GM18858 (cell line): ENCODE data around the gene ST6GALNAC5.
"Not testable (repeated sequence)": the region's sequence is repeated elsewhere in the genome, so short reads cannot be mapped to it uniquely, and the experiment has no call there.

ENCODE experiments used
- ATAC-seq: cut with Tn5 transposase; IDR thresholded peaks from one replicate; pipeline ENCODE4 v1.9.1; 2021; ENCODE audit not compliant: unreplicated experiment

Gene ST6GALNAC5

DNA sequence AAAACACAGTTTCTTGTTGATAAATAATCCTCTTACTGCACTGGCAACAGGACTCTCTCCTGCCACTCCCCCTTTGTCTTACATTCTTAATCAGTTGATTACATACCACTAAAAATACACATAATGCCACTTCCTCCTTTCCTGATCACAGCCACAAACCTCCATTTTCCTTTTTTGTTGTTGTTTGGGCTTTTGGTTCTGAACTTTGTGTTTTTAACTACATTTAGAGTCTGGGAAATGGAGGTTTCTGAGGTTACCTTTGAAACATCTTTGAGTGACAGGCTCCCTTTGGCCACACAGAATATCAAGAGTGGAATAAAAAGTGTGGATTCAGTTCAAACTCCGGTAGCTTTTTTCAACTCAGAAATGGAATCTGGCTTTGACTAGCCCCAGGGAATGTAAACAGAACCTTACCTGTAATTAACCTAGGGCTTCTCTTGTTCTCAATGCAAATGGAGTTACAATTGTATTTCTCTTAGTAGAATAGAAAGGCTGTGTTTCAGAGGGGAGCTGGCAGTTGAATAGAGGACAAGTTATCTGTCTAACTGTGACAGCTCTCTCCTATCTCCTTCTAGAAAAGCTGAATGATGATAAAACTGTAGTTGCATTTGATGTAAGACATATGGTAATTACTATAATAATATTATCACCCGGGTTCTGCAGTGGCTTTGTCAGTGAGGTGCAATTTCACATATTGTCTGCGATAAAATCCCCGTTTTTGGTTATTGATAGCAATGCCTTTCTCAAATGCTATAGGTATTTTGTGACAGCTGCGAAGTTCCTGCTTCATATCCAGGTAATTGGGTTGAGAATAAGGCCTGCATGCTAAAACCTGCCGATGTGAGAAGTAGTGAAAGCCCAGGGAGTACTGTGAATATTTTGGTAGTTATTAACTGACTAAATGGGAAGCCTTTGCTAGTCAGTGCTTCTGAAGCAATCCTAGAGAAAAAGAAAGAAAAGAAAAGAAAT lies 66.9 kb downstream of the ST6GALNAC5 start:
- no peak for ATAC-seq

DNA sequence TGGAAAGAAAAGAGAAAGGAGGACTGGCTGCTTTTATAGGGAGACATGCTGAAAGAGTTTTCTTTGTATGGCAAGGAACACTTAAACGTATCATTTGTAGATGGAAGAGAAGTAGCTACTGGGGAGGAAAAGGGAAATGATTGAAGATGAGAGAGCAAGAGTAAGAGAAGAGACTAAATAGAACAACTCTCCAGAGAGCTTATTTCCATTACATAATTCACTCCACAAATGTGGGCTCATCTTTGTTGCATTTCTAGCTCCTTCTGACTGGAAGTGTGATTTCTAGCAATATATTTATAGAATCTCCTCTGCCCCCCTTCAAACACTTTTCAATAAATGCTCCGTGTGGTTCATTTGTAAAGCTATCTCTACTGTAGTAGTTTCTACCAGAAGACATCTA lies 71.0 kb downstream of the ST6GALNAC5 start:
- ATAC-seq: no peak

DNA sequence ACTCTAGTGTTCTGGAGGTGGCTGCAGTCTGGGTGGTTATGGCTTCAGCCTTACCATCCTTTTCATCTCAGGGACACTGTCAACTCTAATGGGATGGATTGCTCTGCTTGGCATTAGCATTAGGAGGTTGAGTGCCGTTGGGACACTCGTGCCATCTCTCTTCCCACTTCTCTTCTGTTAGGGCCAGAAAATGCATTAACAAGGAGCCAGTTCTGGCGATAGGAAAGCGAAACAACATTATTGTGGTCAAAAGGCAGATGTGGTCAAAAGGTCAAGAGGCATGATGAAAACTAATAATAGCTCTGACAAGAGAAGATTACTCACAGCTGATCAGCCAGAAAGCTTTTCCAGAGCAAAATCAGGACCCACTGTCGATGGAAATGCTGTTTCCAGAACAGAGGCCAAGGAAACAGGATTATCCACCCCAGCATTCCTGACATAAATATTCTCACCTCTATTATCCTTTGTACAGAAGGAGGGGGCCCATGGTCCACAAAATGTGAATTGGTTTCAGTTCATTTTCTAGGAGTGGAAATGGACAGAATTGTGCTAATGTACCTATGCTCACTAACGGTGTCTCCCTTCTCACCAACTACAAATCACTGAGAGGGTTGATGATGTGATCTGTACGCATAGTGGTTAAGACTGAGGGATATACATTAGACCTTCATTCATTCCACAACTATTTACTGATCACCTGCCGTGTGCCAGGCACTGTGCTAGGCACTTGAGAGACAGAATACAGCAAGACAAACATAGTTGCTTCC lies 72.0 kb downstream of the ST6GALNAC5 start:
- peak; percentile 76 for ATAC-seq

DNA sequence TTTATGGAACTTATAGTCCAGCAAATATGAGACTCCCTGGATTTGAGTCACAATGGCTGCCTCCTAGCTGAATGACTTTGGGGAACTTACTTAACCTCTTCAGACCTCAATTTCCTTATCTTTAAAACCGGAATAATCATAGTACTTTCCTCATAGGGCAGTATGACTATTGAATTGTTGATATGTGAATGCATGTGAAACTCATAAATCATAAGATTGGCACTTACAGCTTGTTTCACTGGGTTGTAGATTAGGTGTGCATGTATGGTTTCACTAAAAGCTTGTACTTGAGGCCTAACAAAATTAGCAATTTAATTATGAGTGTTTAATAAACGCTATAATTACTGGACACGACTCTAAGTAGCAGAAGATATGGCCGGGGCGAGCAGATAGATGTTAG lies 72.5 kb downstream of the ST6GALNAC5 start:
- ATAC-seq: no peak

DNA sequence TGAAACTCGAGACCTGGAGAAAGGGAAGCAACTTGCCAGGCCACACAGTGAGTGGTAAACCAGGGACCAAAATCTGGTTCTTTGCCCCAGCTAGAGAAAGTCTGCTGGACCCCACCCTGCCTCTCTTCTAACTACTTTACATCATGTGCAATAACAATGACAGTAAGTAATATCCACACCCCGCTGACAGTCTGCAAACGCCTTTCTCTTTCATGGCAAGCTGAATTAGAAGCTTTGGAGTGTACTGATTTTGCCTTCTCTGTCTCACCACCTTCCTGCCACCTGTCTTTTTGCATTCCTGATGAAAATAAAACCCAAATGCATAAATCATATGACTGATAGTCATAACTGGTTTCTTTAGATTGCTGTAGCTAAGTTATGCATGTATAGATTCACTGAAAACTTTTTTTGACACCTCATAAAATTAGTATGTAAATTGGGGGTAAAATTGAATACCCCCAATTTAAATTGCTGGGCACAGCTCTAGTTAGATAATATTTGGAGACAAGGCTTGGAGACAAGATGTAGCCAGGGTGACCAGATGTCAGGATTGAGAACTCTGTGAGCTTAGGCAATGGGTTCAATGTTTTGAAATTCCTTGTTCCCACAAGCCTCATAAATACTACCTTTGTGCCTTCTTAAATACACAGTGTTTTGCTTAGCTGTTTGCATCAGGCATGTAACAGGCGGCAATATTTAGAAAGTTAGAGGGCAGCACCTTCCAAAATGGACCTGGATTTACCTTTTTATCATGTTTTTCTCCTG lies 73.5 kb downstream of the ST6GALNAC5 start:
- ATAC-seq: no peak

DNA sequence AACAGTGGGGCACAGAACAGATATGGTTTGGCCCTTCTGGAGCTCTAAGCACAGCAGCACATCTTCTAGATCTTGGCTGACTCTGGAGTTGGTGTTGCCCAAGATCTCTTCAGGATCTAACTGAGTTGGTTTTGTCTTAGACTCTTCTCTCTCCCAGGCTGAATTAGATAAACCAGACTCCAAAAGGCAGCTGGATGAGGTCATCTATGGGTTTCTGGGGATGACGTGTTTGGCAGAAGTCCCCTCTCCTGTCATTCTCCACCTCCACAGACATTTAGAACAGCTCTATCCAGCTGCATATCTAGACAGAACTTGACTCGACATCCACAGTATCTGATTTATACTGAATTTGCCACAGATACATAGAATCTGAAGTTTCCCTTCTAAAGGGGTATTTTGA lies 75.3 kb downstream of the ST6GALNAC5 start:
- ATAC-seq: no peak

DNA sequence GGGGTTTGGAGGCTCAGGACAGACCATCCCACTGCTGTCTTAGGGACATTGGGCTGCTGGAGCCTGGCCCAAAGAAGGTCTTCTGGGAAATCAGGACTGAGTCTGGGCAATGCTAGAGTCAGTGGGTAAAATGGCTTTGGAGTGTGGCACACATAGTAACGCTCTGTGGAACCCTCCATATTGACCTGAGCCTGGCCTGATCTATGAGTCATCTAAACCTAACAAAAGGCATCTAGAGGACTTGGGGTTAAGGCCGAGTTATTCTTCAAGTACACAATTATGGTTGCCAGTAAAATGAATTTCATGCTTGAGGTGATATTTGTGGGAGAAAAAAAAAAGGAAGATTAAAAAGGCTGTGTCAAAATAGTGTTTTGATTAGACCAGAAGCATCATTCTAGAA lies 77.7 kb downstream of the ST6GALNAC5 start:
- ATAC-seq: no peak

DNA sequence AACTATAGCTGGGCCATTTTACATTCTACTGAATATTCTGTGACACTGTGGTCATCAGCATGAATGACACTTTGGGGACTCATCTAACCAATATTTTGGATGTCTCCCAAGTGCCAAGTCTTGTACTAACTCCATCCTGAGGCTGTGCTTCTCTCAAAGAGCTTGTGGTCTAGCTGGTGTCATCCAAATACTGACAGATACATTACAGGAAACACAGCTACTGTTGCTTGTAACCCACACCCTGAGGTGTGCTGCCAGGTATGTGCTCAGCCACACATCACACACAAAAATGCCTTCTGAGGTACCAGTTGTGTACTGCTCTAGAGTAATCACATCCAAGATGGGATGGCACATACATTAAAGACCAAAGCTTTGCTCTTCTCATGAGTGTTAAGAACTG lies 81.6 kb downstream of the ST6GALNAC5 start:
- no peak for ATAC-seq

DNA sequence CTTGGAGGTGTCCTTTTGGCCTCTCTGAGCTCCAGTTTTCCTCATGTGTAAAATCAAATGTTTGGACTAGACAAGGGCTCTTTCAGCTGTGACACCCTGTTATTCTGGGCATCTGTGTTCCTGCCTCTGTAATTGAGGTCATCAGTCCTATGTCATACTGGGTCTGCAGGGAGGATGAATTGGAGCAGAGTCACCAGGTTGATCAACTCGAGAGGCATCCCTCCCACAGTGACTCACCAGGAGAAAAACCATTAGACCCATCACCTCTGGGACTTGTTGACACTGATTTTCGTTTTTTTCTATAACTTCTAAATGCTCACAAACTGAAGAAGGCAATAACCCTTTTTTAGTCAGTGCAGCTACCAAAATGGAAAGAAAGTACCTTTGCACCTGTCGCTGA lies 82.2 kb downstream of the ST6GALNAC5 start:
- no peak for ATAC-seq

DNA sequence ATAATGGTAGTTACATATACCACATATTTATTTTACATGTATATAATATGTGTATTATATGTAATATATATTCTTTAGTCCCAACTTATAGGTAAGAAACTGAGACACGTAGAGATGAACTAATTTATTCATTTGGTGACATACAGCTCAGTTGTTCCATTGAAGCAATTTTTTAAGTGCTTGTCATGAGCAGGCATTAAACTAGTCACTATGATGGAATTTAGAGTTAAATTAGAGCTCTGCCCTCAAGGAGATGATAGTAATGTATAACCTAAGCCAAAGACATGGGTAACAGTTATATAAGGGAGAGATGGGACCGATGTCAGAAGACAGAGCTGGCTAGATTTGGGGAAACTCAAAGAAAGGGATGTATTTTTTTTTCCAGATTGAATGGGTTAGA lies 83.0 kb downstream of the ST6GALNAC5 start:
- ATAC-seq: no peak

DNA sequence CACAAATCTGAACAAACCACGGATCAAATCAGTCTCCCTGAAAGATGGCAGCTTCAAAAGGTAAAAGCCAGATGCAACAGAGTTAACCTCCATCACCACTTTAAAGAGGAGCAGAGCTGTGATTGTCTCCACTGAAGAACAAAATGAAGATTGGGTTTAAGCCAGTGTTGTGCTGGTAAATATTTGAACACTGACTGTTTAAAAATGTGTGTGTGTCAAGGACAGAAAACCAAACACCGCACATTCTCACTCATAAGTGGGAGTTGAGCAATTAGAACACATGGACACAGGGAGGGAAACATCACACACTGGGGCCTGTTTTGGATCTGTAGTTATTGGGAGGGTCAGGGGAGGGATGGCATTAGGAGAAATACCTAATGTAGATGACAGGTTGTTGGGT lies 83.9 kb downstream of the ST6GALNAC5 start:
- ATAC-seq: no peak

DNA sequence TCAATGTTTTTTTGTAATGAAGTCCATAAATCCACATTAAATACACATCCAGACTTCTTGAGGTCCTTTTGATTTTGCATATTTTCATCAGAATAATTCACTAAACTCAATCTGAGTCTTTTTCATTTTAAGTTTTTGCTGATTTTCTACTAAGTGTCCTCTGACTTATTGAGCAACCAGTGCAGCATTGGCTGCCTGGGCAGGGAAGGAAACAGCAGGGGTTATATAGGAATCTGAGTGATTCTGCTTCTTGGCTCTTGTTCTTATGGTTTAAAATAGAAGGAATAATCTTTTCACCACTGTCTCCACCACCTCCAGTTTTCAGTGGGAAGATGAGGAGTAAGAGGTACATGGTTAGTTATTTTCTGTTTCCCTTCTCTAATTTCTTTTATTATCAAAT lies 88.4 kb downstream of the ST6GALNAC5 start:
- no peak for ATAC-seq

DNA sequence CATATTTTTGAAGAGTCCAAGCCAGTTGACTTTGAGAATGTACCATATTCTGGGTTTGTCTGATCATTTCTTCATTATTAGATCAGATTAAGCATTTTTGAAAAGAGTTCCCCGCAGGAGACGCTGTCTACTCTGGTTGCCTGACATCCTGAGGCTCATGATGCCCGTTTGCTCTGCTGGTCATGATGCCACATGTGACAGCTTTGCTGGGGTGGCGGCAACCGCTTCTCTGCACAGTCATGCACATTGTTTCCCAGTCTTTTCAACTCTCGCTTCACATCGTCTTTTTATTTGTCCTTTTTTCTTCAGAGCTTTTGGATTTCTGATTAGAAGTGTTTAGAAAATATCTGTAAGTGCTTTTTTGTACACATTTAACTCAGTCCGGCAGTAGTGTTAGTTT lies 90.7 kb downstream of the ST6GALNAC5 start:
- no peak for ATAC-seq

DNA sequence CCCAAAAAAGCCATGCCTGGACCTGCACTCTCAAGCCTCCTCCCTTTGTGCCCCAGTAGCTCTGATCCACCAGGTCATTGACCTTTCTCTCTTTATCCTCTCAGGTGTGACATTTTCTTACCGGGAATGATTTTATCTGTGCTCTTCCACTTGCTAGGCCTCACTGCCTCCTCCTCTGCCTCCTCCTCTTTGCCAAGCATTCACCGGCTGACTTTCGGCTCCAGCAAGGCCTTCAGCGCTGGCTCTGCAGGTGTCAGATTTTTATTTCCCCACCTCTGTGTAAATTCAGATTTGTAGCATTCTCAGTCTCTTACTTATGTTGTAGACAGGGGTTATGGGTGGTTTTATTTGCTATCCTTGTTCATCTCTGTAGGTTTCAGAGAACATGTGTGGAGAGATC lies 91.5 kb downstream of the ST6GALNAC5 start:
- ATAC-seq: no peak

DNA sequence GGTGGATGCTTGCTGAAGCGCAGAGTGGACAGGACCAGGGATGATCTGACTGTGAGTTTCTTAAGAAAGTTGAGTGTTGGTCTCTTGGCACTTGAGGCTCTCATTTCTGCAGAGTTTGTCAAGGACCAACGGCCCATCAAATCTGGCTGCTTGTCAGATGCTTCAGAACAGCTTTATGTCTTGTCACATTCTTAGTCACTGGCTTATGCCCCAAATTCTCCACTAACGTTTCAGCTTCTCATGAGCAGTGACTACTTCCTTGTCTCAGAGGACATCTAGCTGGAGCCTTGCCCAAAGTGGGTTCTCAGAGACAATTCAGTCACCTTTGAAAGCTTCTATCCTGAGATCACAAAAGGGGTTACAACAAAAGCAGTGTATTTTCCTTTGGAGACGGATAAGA lies 92.3 kb downstream of the ST6GALNAC5 start:
- no peak for ATAC-seq

DNA sequence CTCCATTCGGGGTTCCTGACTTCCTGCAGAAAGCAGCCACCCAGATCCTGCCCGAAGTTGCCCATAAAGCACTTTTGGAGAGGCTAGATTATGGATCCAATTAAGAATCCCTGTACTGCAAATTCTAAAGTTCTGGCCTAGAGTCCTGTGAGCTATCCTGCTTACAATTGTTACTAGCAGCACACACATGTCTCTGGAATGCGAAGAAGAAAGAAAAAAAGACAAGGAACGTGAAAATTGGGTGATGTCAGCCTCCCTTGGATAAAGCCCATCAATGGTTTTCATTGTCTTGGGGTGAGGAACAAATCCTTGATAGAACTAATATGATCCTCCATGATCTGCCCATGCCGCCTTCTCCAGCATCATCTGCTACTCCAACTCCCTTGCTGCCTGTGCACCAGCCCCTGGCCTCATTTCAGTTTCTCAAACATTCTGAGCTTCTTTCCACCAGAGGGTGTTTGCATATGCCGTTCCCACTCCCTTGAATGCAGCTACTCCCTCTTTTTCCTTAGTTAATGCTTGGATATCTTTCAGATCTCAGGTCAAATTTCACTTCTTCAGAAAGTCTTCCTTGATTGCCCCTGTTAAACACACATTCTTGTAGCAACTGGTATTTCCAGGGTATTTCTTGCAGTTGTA lies 94.0 kb downstream of the ST6GALNAC5 start:
- no peak for ATAC-seq

DNA sequence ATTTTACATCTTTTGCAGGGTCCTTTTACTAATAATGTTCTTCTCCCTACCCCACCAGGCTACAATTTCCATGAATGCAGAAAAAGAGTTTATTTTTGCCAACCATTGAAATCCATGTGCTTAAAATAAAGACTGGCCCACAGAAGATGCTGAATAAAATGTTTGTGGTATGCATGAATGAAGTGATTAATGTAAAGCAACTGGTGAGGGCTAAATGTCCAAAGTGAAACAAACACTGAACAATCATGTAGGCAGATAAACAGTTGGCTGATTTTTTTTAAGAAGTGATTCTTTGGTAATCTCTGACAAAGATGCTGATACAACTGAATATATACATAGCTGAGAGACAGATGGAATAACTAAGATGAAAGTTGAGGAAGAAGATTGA lies 94.5 kb downstream of the ST6GALNAC5 start:
- ATAC-seq: no peak

DNA sequence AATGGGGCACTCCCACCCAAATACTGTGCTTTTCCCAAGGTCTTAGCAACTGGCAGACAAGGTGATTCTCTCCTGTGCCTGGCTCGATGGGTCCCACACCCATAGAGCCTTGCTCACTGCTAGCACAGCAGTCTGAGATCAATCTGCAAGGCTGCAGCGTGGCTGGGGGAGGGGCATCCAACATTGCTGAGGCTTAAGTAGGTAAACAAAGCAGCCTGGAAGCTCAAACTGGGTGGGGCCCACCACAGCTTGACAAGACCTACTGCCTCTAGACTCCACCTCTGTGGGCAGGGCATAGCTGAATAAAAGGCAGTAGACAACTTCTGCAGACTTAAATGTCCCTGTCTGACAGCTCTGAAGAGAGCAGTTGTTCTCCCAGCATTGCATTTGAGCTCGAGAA lies 114.0 kb downstream of the ST6GALNAC5 start:
- ATAC-seq: not testable (repeated sequence)

DNA sequence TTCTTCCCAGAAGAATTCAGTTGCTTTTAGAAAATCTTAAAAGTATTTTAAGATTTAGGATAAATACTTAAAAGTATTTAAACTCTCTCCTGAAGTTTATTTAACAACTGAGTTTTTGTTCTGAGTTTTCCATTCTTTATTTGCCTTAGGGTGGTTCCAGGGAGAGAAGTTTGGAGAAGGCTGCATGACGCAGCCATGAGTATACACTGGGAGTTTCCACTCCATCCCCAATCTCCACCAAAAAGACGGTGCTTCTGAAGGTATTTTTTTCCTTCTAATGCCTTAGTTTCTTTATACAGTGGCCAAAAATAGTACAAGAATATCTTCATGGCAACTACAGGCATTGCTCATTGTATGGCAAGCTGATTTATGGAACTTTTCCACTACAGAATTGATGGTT lies 122.7 kb downstream of the ST6GALNAC5 start:
- no peak for ATAC-seq

DNA sequence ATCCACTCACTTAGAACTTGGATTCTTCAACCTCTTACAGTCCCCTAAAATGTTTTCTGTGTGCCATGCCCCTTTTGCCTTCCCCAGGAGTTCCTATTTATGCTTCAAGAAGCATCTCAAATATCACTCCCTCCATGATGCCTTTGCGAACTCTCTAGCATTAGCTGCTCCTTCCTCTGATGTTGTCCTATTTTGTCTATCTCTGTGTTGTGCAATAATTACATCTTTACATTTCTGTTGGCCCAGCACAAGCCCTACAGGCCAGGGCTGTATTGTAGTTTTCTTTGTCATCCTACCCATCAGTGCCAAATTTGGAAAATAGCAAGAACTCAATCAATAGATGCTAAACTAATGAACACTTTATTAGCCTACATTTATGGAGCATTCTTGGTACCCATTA lies 125.8 kb downstream of the ST6GALNAC5 start:
- ATAC-seq: no peak
